Stimulated activated CD4-positive, alpha-beta T cell treated with anti-CD3 and anti-CD28 coated beads, Interleukin-15, amount 100 ng/mL, for 1 hour (primary cell): ENCODE results near the gene GIMAP4.
"Not testable (repeated sequence)": the region's sequence is repeated elsewhere in the genome, so short reads cannot be mapped to it uniquely, and the experiment has no call there.

Experiments
- DNase-seq, 2 donors: peaks; one replicate each; pipeline ENCODE4 v3.0.0-alpha.2; 2020; ENCODE audit warnings: low read depth in 1 of 2, low spot score in 1 of 2

The GIMAP4 gene

GRCh38 chr7:150580638-150581394, 13.6 kb downstream of the GIMAP4 start:
- no peak for DNase-seq

- no peak for DNase-seq
These were observed 18.0 kb downstream of the GIMAP4 start for GRCh38 chr7:150585199-150585598.

- DNase-seq: no peak
These were observed 19.0 kb downstream of the GIMAP4 start for GRCh38 chr7:150586068-150586784.

- no peak for DNase-seq
These were observed 19.6 kb downstream of the GIMAP4 start for GRCh38 chr7:150586785-150587152.

- no peak for DNase-seq
These were observed 20.4 kb downstream of the GIMAP4 start for GRCh38 chr7:150587551-150587950.

- no peak for DNase-seq
These were observed 27.6 kb downstream of the GIMAP4 start for GRCh38 chr7:150594805-150595204.

DNA sequence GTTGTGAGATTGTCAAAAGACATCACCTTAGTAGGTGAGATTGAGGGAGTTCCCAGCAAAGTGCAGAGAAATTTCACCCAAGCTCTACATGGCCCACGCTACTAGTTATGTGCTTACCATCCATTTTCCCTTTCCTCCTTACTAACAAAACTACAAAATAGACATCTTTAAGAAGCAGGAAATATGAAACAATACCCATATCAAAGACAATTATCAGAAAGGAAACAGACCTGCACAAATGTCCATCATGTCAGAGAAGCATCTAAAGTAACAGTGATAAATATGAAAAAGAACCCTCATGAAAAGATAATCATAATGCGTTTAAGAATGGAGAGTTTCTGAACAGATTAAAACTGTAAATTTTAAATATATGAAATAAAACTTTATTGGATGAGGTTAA, 28.2 kb downstream of the GIMAP4 start:
- no peak for DNase-seq

- DNase-seq: not testable (repeated sequence)
These were observed 36.4 kb downstream of the GIMAP4 start for GRCh38 chr7:150603600-150603999.

DNA sequence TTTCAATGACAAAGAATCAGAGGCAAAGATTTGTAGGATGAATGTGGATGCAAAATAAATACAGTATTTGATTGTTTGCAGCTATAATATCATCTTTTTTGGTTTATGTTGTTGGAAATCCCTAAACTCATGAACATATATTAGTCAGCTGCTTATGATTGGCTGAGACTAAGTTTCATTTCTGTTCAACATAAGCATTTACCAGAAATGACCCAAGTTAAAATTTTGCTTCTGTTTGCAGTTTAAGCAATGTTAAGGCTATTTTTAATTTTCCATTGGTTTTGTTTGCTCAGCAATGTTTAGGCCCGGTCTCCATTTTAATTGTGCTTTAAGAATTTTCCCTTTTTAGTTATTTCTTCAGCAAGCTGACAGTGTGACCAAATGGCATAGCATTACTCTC, 43.0 kb downstream of the GIMAP4 start:
- DNase-seq: no peak

DNA sequence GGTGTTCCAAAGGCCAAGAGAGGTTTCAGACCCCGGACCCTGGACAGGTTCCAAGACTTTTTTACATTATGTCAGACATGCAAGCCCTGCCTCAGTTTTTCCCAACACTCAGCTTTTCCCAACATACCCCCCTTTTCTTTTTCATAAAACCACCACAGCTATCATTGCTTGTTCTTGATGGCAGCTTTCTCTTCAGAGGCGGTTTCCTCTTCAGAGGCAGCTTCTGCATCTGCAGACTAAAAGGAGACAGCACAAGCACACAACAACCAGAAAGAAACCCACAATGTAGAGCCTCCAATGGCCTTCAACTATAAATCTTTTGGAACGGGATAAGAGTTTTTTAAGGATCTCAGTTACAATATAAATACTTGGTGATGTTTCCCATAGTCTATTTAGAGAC, 45.7 kb downstream of the GIMAP4 start:
- DNase-seq: no peak

GRCh38 chr7:150613880-150614279, 46.7 kb downstream of the GIMAP4 start:
- DNase-seq: no peak

DNA sequence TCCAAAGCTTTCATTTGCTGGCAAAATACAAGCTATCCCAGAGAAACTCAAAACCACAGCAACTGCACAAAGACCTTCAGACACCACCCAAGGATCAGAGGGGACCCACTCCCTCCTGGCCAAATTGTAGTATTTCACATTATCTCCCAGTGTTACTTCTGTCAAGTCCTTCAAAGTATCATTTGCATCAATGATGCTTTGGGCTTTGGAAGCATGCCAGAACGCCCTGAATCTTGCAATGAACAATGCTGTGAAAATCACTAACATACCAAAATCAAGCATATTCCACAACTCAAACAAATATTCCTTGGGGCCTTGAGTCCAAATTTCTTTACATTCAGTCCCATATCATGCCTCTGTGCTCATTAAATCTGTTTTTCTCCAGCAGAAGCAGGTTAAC, 47.2 kb downstream of the GIMAP4 start:
- not testable (repeated sequence) for DNase-seq

GRCh38 chr7:150615221-150615755, 48.1 kb downstream of the GIMAP4 start:
- DNase-seq: not testable (repeated sequence)

DNA sequence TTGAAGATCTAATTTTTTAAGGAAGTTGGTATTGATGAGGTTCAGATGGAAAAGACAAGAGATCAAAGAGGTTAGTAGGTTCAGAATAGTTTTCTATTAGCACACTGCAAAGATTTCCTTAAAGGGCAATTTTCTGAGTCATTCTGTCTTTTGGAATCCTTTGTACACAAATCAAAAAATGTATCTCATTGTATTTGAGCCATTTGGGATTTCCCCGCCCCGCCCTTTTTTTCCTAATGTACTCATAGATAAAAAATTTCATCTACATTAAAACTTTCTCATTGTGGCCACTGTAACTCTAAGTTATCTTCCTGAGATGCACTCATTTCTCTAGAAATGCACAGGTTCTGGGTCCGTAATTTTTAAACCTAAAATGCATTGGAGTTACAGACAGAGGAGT, 52.9 kb downstream of the GIMAP4 start:
- no peak for DNase-seq

DNA sequence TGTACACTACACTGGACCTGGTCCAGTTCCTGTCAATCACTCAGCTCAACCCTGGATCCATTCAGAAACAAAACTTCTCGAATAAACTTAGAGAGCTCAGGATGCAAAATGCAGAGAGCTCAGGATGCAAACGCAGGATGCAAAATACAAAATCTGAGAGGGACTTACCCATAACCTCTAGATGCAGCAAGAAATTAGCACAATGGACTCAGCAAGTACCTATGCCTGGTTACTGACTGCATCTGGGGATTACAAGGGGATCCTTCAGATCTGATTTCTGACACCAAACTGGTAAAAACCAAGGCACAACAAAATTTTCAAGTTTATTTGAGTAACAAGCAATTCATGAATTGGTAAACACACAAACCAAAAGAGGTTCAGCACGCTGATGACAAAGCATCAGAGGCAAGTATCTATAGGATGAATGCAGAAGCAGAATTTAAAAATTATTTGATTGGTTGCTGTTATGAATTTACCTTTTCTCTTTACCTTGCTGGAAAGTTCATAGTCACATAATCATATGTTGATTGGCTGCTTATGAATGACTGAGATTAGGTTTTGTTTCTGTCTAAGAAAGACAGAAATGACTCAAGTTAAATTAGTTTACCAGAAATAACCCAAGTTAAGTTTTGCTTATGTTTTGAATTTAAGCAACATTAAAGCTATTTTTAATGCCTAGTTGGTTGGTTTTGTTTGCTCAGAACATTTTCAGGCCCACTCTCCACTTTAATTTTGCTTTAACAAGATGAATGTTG, 53.6 kb downstream of the GIMAP4 start:
- DNase-seq: no peak

- no peak for DNase-seq
These were observed 54.2 kb downstream of the GIMAP4 start for GRCh38 chr7:150621376-150621775.
